Measurements from ENCODE around the gene ATP6V1G2. TPM values are rescaled to one million over a fixed set of nuclear protein-coding genes. Genes with fewer than 3 reads are reported as not detected.

Gene ATP6V1G2
- total RNA-seq, 1 donor from 2014 or later: 1.4 TPM

DNA sequence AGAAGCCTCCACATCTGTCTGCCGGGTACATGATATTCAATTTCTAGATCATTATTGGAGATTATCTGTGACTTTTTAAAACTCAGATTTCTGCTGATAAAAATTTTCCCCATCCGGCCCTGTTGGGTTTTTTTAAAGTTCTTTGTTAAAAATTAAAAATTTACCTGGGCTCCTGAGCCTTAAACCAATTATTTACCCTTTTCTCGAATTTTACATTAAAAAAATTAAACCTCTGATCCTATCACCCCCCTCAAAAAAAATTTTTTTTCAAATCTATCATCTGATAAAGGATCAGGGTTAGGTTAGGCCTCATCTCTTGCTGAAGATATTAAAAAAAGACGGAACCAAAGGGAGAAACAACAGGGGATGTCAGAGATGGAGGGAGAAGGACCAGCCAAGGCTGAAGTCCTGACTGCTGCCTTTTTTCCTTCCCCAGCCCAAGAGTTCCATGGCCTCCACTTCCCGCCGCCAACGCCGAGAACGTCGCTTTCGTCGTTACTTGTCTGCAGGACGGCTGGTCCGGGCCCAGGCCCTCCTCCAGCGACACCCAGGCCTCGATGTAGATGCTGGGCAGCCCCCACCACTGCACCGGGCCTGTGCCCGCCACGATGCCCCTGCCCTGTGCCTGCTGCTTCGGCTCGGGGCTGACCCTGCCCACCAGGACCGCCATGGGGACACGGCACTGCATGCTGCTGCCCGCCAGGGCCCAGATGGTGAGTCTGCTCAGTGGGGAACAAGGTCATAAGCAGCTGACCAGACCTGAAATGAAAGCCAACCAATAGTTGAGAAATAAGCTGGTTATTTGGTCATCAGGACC lies 1.5 kb upstream of the ATP6V1G2 start:
- DNase-seq: no peak

DNA sequence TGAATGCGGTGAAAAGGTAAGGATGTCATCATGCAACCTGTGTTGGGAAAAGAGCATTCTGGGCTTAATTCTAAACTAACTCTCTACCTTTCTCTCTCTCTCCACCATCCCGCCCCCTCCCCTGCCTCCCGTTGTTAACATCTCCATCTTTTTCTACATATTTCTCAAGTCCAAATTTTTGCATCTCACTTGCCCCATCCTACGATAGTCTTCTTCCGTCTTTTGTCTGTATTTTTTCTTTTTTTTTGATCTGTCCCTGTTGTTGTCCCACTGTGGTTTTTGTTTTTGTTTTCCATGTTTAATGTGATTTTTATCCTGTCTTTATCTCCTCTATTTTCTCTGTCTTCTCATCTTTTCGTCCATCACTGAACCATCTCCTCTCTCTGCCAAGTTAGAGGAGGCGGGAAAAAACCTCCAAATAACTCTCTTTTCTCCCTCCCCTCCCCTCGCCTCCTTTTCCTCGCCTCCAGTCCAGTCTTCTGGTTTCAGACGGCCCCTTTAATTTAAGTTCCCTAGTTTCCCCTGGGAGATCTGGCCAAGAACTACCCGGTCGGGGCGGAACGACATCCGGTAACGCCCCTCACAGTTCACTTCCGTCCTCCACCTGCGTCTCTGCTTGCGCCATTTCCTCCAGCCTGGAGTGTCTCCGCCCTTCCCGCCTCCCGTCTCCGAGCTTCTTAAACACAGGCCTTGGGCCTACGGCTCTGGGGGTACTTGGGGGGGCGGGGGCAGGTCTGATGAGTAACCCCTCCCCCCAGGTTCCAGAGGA lies 734 bp upstream of the ATP6V1G2 start, which contains the start of gene NFKBIL1:
Gene NFKBIL1 (plus strand): TSS at position 651 of the 769 bp plus-strand sequence. CDS start 87 bp downstream, at position 738.
- peak; percentile 98 for DNase-seq

DNA sequence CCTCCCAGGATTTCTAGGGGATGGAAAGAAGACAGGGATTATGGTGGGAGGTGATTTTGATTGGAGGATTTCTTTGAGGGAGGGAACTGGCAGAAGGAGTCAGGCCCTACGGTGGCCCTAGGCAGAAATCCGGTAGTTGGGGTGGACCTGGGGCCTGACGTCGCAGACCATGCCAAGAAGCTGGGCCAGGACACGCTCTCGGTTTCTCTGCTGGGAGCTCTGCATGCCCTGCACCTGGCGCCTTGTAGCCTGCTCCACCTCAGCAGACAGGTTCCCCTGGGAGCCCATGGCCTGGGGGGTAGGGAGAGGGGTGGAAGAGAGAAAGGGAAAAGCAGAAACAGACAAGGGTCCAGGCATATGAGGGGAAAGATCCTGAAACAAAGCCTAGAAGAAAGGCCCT lies 1.1 kb downstream of the ATP6V1G2 start:
- DNase-seq: no peak

DNA sequence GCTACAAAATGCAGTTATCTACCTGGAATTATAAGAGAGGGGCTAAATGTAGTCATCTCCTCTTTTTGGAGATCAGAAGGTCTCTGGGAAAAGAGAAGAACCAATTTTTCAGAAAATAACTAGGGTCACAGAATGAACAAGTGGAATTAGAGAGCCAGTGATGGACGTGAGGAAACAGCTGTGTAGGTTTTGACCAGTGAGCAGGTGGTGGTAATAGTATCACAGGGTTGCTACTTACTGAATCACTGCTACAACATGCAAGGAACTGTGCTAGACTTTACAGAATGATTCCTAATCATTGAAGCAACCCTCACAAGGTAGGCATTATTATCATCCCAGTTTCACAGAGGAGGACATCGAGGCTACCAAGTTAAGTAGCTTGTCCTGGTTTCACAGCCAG lies 1.7 kb downstream of the ATP6V1G2 start:
- DNase-seq: no peak

DNA sequence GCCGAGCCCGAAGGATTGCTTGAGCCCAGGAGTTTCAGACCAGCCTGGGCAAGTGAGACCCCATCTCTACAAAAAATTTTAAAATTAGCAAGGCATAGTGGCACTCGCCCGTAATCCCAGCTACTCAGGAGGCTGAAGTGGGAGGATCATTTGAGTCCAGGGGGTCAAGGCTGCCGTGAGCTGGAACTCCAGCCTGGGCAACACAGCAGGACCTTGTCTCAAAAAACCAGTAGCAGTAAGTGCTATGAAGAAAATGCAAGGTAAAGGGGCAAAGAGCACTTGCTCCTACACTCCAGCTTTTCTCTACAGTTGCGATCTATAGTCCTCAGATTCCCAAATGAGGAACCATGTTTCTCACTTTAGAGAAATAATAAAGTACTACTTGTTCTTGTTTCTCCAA lies 2.8 kb downstream of the ATP6V1G2 start:
- DNase-seq: no peak

DNA sequence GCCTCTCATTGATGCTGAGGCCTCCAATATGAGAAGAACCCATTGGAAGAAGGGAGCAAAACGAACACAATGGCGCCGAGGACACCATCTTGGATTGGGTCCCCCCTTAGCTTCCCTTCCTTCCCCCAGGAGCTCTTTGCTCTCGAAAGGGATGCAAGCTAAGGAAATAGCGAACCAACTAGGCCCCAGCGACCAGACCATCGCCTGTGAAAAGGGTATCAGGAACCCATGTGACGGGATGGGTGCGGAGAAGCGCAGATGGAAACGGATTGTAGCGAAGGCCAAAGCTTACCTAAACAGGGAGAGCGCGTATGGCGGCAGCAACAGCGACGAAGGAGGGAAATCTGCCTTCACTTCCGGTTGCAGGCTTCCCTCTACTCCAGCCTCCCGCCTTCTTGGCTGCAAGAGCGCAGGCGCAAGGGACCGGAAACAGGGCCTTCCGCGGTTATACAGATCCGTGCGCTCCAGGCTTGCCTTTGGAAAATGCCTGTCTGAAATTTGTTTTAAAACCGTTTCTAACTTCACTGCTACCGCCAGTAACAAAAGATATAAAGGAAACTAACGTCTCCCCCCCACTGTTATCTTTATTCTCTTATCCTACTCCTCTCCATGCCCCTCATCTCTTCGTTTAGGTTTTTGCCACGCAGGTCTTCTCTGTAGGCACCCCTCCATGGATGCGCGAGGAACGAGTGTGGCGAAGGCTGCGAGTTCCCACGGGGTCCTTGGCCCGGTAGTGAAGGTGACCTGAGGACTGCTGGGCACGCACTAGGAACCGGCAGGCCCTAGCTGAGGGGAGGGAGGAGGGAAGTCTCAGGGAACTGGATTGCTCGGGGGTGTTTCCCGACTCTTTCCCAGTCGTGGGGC lies 4.5 kb downstream of the ATP6V1G2 start, which contains the start of gene DDX39B:
Gene DDX39B (minus strand): TSS at position 346 of the 864 bp plus-strand sequence. CDS start 1,471 bp downstream, outside the sequence.
- DNase-seq: peak; percentile 98

DNA sequence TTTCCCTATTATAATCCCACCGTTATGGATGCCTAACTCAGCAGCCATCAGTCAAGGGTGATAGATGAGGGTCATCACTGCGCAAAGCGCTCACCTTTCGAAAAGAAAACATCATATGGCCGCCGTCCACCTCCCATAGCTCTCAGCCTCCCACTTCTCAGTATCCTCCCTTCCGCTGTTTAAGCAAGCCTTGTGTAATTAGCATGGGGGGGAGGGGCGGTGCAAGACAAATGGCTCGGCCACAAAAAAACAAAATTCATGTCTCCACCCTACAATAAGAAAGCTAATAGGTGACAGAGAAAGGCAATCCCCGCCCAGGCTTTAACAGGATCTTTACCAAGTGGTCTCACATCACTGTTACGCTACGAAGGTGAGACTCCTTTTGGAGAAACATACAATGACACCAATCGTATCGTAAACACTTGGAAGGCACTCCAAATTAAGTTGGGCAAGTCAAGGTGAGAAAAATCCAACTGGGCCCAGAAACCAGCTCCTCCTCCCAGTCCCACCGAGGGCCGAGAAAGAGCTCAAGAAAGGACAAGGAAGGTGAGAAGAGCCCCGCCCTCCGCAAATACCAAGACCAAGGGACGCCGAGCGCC lies 5.2 kb downstream of the ATP6V1G2 start:
- DNase-seq: peak; percentile 69

DNA sequence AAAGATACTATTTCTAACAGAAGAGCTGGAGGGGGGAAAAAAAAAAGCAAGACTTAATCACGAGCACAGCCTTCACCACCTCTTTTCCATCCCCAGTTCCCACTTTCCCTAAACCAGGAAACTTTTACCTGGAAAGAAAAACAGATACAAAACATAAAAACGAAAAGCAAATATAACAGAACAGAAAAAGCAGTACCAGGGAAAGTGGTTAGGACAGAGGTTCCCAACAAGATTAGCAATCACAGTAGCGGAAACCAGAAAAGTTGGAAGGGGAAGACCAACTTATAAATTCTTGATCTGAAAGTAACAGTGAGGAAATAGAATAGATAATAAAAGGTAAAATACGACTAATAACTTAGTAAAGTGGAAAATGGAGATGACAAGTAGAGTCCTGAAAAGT lies 5.8 kb downstream of the ATP6V1G2 start:
- no peak for DNase-seq

DNA sequence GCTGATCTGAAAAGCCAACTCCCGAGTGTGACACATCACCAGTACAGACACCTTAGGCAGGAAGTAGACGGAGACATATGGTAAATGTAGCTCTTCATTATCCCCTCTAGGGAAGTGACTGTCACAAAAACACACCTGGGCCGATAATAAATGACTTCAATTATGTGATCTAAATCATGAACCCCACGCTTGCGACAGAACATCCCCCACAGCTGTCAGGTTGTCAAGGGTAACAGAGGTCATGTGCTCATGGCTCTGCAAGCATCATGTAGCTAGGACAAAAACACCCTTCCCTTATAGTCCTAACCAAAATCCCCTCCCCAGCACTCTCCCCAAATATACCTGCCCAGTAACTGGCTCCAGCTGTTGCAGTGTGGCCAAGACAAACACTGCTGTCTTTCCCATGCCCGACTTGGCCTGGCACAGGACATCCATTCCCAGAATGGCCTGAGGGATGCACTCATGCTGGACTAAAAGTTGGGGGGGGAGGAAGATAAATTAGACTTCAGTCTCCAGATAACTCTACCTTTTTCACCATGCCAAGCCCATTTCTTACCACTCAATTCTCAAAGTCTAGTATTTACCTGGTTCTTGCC lies 7.5 kb downstream of the ATP6V1G2 start:
- DNase-seq: no peak

DNA sequence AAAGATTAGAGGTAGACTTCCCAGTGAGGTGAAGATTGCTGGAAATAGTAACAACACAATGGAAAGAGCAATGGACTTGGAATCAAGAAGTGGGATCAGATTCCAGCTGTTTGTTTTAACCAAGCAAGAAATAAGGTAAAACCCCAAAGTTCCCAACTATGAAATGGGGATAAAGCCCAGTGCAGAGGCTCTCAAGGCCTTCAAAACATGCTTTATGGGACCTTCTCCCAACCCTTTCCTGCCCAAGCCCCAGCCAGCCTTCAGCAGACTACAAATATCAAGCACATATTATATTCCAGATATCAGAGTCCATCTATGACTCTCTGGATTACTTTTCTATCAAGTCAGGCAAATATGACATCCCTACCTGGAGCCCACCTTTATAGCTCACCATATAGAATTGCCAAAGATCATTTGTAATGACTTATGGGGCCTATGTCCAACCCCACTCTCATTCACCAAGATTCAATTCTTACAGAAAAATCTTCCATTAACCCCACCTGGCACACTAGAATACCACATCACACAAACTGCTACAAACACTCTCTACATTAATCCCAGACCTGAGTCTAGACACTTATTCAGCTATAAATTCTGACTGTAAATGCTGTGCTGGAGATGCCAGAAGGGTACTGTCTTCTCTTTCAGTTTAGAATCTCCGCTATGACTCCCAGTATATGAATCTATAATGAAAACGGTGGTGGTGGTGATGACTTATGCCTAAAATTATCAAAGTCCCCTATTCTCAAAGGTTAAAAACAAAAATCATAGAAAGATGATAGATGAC lies 10.7 kb downstream of the ATP6V1G2 start:
- DNase-seq: no peak

DNA sequence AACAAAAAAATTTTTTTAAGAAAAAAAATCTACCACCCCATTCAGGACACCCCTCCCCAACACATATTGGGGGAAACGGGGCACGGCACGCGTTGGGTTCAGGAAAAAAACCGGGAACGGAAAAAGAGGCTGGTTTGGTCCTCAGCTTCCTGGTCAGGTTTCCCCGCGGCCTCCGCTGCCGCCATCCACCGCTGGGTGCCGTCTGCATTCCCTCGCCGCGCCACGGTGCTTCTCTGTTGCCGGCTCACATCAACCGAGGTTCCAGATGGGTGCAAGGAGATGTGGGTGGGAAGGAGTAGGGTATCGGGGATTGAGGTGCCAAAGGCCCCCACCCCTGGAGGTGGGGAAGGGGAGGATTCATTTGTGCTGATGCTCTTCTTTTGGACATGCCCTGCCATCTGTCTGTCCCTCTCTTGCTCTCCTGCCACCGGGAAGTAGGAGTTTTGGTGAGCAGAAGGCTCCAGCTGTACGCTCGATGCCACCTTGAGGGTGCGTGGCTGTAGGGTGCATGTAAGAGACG lies 11.8 kb downstream of the ATP6V1G2 start:
- no peak for DNase-seq

DNA sequence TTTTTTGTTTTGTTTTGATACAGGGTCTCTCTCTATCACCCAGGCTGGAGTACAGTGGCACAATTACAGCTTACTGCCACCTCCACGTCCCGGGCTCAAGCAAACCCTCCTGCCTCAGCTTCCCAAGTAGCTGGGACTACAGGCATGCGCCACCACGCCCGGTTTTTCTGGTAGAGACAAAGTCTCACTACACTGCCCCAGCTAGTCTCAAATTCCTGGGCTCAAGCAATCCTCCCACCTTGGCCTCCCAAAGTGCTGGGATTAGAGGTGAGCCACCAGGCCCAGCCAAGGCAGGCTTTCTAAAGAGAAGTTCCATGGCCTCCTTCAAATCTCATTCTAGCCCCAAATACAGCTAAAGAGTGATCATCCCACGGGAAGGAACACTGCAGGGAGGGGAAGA lies 12.4 kb downstream of the ATP6V1G2 start:
- DNase-seq: no peak

- no peak for DNase-seq
These were observed 13.0 kb downstream of the ATP6V1G2 start for GRCh38 chr6:31533455-31533841.

- no peak for DNase-seq
These were observed 13.6 kb downstream of the ATP6V1G2 start for GRCh38 chr6:31532644-31533454.

DNA sequence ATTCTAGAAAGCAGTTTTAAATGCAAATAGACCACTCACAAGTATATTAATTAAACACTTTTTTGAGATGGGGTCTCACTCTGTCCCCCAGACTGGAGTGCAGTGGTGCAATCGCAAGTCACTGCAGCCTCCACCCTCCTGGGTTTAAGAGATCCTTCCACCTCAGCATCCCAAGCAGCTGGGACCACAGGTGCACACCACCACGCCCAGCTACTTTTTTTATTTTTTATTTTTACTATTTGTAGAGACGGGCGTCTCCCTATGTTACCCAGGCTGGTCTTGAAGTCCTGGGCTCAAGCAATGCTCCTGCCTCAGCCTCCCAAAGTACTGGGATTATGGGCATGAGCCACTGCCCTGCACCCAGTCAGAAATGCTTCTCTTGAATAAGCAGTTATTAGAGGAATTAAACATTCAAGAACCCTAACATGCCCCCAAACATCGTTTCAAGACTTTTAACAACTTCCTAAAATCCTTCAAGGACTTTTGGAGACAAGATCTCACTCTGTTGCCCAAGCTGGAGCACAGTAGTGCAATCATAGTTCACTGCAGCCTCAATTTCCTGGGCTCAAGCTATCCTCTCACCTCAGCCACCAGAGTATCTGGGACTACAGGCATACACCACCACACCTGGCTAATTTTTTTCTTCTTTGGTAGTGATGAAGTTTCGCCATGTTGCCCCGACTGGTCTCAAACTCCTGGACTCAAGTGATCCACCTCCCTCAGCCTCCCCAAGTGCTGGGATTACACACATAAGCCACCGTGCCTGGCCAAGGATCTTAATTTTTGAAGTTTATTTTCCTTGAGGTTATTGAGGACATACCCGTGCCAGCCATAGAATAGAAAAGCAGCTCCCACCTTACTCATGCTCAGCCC lies 14.4 kb downstream of the ATP6V1G2 start:
- no peak for DNase-seq

DNA sequence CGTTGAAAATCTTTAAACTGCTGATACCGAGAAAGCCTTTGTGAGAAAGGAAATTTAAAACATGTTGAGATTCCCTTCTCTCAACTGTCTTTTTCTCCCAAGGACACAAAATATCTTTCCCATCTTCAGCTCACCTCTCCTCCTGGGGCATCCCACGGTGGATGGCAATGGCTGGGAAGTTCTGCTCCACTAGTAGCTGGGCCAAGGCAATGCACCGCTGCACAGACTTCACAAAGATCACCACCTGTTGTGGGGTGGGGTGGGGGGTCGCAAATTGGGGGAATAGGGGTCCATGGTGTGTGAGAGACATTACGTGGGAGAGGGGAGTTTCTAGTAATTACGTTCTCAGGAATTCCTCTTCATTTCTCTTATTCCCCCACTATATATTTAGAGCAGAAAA lies 15.2 kb downstream of the ATP6V1G2 start:
- no peak for DNase-seq

DNA sequence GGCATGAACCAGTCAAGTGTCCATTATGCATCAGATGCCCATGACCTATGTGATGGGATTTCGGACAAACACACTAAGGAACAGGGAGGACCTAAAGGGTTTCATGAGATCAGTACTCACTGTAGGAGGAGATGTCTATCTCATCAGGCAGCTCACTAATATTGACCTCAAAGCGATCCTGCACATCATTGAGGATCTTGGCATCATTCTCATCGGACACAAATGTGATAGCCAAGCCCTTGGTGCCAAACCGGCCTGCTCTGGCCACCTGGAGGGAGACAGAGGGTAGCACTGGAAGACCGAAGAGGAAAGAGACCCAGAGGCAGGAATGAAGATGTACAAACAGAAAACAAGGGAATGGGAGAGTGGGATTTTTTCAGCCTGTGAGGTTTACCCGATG lies 15.7 kb downstream of the ATP6V1G2 start:
- DNase-seq: no peak

GRCh38 chr6:31529329-31530150 lies 16.9 kb downstream of the ATP6V1G2 start:
- DNase-seq: no peak

All from skin of body (tissue), 2 donors.